Ishikawa (cell line): ENCODE data around the gene RB1.

Experiments
- CEBPB ChIP-seq: IDR thresholded peaks from 2 replicates; pipeline ENCODE4 v1.6.1; 2012
- CREB1 ChIP-seq: IDR thresholded peaks from 2 replicates; pipeline ENCODE4 v1.6.1; 2012; ENCODE audit warnings: low read depth
- EGR1 ChIP-seq: IDR thresholded peaks from 2 replicates; pipeline ENCODE4 v1.6.1; 2012
- EP300 ChIP-seq: IDR thresholded peaks from 2 replicates; pipeline ENCODE4 v1.6.1; 2012; ENCODE audit warnings: borderline replicate concordance
- FOXM1 ChIP-seq: IDR thresholded peaks from 2 replicates; pipeline ENCODE4 v1.6.1; 2012; ENCODE audit warnings: low read depth, borderline replicate concordance
- MAX ChIP-seq: IDR thresholded peaks from 2 replicates; pipeline ENCODE4 v1.6.1; 2012
- NFIC ChIP-seq: IDR thresholded peaks from 2 replicates; pipeline ENCODE4 v1.6.1; 2012
- RAD21 ChIP-seq: IDR thresholded peaks from 2 replicates; pipeline ENCODE4 v1.6.1; 2012; ENCODE audit warnings: low read depth
- TAF1 ChIP-seq: IDR thresholded peaks from 2 replicates; pipeline ENCODE4 v1.6.1; 2012; ENCODE audit warnings: low read depth, mild to moderate bottlenecking
- TCF12 ChIP-seq: IDR thresholded peaks from 2 replicates; pipeline ENCODE4 v1.6.1; 2012; ENCODE audit warnings: low read depth
- TEAD4 ChIP-seq: IDR thresholded peaks from 2 replicates; pipeline ENCODE4 v1.6.1; 2012
- YY1 ChIP-seq: IDR thresholded peaks from 2 replicates; pipeline ENCODE4 v1.6.1; 2012; ENCODE audit warnings: low read depth
- ZBTB7A ChIP-seq: IDR thresholded peaks from 2 replicates; pipeline ENCODE4 v1.6.1; 2012; ENCODE audit warnings: low read depth
- TF ChIP-seq, protein P1 (sequence below): IDR thresholded peaks from 2 replicates; pipeline ENCODE4 v1.6.1; 2012
- TF ChIP-seq, protein P2 (sequence below): IDR thresholded peaks from 2 replicates; pipeline ENCODE4 v1.6.1; 2012; ENCODE audit warnings: low read depth, mild to moderate bottlenecking

RB1 gene

DNA sequence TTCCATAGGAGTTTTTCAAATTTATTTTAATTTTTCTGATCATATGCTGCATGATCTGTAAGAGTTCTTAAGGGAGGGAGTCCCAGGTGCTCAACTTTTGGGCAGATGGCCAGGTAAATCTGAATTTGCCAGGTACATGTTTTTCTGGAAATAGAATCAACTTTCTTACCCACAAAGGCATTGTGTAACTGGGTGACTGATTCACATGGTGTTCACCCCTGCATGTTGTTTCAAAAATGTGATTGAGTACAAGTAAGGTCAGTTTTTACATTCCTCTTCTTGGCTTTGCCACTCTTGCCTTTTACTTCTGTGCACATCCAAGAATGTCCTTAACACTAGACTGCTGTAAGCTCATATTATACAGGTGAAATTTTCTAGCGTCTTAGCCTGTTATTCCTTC is 30.4 kb downstream of the RB1 start:
- no peak for TF ChIP-seq MAX

DNA sequence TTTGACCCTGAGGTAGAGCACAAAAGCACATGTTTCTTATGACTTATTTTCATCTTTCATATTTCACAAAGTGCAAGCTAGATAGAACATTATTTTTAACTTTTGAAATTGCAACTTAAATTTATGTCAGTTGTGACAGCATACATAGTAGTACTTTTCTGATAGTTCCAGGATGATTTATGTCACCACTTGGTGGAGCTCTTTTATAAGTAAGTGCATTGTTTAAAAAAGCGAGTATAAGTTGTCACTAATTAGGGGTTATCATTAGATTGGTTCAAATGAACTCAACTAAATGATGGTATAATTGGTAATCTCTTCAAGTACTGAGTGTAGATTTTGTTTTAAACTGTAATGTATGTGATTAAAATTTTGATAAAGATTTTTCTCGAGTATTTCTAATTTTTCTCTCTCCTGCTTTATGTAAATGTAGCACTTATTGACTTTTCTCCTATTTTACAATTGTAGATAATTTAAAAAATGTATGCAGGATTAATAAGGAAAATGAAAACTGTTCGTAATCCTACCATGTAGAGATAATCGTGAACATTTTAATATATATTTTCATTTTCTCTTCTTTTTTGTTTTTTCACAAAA is 31.1 kb downstream of the RB1 start:
- TF ChIP-seq RAD21 = peak; percentile 60
- no peak for TF ChIP-seq TAF1

DNA sequence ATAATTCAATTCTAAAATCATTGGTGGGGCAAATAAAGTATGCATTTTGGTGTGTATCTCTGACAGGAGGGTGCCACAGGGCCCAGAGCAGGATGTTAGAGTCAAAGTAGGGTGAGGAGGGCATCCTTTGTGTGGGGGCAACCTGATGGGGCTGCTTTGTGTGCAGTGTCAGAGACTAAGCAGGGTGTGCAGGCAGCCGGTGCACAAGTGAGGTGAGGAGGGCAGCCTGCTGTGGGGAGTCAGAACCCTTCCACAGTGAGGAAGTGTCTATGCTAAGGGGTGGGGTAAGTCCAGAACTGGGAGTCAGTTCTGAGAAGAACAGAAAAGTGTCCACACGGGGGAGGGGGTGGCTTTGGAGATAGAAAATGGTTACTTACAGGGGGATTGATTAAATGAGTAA is 40.7 kb downstream of the RB1 start:
- TF ChIP-seq, protein P1, sequence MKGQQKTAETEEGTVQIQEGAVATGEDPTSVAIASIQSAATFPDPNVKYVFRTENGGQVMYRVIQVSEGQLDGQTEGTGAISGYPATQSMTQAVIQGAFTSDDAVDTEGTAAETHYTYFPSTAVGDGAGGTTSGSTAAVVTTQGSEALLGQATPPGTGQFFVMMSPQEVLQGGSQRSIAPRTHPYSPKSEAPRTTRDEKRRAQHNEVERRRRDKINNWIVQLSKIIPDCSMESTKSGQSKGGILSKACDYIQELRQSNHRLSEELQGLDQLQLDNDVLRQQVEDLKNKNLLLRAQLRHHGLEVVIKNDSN = no peak

DNA sequence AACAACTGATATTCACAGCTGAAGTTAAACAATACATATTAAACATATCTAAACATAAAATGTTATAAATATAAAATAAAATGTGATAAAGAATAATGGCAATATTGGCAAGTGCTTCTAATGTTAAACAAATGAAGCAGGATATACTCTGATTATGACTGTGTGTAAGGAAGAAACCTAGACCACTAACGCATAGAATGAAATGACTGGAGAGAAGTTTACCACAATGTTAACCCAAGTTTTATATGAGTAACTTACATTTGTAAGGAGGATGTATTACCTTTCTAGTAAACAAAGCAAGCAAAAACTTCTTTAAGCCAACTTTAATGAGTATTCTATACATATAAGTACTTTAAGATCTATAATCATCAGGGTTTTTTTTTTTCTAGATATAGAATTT is 43.0 kb downstream of the RB1 start:
- TF ChIP-seq NFIC (no peak), TEAD4 (no peak), RAD21 (no peak), CEBPB (no peak), MAX (no peak)
- TF ChIP-seq, protein P1 = no peak
- TF ChIP-seq, protein P2, sequence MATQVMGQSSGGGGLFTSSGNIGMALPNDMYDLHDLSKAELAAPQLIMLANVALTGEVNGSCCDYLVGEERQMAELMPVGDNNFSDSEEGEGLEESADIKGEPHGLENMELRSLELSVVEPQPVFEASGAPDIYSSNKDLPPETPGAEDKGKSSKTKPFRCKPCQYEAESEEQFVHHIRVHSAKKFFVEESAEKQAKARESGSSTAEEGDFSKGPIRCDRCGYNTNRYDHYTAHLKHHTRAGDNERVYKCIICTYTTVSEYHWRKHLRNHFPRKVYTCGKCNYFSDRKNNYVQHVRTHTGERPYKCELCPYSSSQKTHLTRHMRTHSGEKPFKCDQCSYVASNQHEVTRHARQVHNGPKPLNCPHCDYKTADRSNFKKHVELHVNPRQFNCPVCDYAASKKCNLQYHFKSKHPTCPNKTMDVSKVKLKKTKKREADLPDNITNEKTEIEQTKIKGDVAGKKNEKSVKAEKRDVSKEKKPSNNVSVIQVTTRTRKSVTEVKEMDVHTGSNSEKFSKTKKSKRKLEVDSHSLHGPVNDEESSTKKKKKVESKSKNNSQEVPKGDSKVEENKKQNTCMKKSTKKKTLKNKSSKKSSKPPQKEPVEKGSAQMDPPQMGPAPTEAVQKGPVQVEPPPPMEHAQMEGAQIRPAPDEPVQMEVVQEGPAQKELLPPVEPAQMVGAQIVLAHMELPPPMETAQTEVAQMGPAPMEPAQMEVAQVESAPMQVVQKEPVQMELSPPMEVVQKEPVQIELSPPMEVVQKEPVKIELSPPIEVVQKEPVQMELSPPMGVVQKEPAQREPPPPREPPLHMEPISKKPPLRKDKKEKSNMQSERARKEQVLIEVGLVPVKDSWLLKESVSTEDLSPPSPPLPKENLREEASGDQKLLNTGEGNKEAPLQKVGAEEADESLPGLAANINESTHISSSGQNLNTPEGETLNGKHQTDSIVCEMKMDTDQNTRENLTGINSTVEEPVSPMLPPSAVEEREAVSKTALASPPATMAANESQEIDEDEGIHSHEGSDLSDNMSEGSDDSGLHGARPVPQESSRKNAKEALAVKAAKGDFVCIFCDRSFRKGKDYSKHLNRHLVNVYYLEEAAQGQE = no peak

DNA sequence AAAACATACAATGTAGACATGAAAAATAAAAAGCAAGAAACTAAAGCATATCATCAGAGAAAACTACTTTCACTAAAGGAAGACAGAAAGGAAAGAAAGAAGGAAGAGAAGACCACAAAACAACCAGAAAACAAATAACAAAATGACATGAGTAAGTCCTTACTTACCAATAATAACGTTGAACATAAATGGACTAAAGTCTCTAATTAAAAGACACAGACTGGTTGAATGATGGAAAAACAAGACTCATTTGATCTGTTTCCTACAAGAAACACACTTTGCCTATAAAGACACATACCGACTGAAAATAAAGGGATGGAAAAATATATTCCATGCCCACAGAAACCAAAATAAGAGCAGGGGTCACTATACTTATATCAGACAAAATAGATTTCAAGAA is 46.0 kb downstream of the RB1 start:
- TF ChIP-seq EGR1 = no peak
- TF ChIP-seq NFIC = no peak
- no peak for TF ChIP-seq TEAD4
- no peak for TF ChIP-seq YY1
- TF ChIP-seq MAX = no peak
- no peak for TF ChIP-seq EP300

GRCh38 chr13:48353590-48353989 is 50.0 kb downstream of the RB1 start:
- no peak for TF ChIP-seq NFIC
- no peak for TF ChIP-seq CREB1
- no peak for TF ChIP-seq YY1
- TF ChIP-seq ZBTB7A = no peak
- no peak for TF ChIP-seq CEBPB
- TF ChIP-seq, protein P2 = no peak

GRCh38 chr13:48356750-48357149 is 53.2 kb downstream of the RB1 start:
- TF ChIP-seq CREB1 (no peak), RAD21 (no peak), NFIC (no peak), CEBPB (no peak), EGR1 (no peak), FOXM1 (no peak), TEAD4 (no peak), TAF1 (no peak), MAX (no peak), YY1 (no peak), TCF12 (no peak), EP300 (no peak), ZBTB7A (no peak)
- TF ChIP-seq, protein P2 = no peak
- TF ChIP-seq, protein P1 = no peak
